Middle frontal gyrus (tissue), 1 donor: ENCODE data around the gene FOXA1.

ENCODE experiments used
- DNase-seq: peaks from one replicate; pipeline ENCODE4 v3.0.0-alpha.2; 2015; ENCODE audit warnings: low spot score; ENCODE audit errors: extremely low spot score

Gene FOXA1

DNA sequence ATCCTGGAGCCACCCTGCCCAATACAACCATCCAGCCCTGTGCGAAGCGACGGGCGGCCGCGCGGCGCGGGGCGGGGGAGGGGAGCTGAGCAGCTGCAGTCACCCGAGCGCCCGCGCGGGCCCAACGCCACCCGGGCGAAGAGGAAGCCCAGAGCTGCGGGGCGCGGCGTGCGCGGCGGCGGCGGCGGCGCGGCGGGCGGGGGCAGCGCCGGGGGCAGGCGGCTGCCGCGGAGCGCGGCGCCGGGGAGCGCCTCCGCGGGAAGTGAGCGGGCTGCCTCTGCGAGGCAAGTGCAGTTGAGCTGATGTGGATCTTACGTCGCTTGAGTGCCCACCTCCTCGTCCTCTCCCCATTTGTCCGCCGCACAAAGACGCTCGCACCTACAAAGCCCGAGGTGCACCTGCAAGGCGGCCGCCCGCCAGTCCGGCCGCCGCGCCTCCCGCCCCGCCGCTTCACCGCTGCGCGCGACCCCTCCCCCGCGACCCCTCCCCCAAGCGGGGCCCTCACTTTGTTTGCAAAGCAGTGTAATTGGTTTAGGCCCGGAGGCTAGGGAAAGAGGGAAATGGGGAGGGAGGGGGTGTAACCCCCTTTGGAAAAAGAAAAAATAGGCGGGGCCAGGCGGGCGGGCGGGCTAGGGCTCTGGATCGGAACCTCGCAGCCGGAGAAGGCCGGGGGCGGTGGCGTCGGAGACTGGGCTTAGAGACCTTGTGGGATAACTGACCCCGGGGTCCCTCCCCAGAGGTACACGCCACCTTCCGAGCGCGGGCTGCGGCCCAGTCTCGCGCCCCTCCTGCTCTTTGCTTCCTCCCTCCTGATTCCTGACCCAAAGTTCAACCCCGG is at the start of gene FOXA1, which contains the start of gene TTC6:
TSS of gene FOXA1 (minus strand) at position 279 of the 838 bp plus-strand sequence. CDS start at position 2, 277 bp downstream.
TSS of gene TTC6 (plus strand) at position 659 of the 838 bp plus-strand sequence. CDS start 26,436 bp downstream, outside the sequence.
- no peak for DNase-seq

DNA sequence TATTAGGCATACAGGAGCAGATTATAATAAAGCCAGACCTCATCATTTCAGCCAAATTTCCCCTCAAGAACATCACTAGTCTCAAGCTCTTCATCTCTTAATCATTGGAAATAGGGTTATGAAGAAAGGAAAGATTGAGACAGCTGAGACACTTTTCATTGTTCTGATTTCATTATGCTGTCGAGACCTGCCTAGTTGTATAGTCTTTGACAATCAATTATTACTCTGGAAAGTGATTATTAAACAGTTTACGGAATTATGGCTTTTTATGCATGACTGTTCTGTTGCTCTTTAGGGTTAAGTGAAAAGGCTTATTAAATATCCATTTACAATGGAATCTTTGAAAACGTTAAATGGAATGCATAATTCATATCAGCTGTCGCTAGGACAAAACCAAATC is 48.7 kb upstream of the FOXA1 start:
- DNase-seq = no peak

DNA sequence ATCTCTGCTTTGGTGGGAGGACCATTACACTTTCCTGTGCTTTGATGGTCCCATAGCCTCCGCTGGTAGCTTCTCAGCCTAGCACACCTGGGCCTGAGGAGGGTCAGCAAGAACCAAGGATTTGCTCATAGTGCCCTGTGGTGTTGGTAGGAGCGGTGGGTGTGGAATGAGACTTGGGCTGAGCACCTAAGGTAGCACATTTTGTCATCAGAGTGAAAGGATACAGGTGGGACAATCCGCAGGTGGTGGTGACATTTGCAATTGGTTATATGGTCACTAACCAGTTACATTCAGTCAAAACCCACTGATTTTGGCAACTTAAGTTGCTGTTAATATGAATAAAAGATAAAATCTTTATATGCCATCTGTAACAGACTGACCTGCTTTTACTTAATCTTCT is 47.1 kb upstream of the FOXA1 start:
- DNase-seq = no peak

DNA sequence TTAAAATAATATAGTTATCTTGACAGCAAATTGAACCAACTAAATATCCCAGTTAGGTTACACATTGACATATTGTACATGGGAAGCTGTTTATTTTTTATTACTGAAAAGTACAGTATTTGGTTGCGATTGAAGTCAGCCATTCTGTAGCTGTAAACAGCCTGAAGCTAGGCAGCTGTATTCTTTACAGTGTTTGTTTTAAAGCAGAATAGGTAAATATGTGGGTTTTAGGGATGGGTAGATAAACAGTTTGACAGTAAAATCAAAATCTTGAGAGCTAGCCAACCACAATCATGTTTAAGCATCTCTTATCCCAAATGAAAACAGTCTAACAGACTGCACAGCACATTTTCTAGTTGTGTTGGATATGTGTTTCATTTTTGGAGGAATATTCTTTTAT is 46.1 kb upstream of the FOXA1 start:
- no peak for DNase-seq

DNA sequence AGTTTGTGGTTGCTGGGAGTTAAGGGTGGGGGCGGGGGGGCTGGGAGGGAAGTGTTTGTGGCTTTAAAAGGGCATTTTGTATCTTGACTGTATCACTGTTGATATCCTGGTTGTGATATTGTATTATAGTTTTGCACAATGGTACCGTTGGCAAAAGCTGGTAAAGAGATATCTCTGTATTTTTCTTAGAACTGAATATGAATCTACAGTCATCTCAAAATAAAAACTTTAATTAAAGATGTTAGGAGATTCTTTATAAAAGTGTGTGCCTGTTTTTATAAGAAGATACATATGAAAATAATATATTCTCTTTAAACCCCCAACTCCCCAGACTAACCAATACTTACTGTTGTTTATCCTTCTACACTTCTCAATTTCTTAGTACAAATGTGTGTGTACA is 43.5 kb upstream of the FOXA1 start:
- no peak for DNase-seq

DNA sequence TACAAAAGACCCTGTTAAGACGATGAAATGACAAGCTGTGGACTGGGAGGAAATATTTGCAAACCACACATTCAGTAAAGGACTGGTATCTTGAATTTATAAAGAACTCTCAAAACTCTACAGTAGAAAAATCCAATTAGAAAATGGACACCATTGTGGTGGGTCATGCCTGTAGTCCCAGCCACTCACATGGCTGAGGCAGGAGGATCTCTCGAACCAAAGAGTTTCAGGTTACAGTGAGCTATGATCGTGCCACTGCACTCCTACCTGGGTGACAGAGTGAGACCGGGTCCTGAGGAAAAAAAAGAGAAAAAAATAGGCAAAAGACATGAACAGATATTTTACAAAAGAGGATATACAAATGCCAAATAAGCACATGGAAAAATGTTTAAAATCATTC is 42.3 kb upstream of the FOXA1 start:
- DNase-seq = no peak

DNA sequence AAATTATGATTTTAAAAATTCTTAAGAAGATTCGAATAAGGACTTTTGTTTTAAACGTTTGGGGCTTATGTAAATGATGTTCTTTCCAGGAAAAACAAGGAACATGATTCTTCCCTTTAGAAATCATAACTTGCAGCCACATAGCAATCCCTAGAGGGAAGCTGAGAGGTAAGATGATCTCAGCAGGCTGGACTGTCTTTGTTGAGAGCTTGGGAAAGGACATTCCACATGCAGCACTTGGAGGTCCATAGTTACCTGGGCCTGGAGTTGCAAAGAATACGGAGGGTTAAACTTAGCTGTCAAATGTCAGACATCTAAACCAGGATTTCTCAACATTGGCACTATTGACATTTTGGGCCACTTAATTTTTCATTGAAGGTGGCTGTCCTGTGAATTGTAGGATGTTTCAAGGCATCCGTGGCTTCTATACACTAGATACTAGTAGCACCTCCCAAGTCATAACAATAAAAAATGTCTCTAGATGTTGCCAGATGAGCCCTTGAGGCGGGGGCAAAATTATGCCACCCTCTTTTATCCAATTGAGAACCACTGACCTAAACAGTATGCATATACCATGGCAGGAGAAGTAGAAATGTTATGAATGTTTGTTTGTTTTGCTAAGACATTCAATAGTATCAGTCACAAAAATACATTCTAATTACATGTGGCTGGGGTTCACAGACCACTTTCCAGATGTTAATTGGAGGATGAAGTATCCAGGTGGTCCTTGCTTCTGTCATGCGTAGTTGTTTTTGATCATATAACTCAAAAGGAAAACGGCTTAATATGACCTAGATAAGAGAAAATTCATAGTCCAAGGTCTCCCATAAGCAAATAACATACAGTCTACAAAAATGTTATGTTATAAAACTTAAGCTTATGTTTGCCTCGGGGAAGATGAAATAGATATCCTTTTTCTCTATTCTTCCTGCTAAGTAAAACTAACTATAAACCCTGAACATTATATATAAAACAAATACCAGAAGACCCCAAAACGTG is 30.8 kb upstream of the FOXA1 start:
- DNase-seq = no peak

DNA sequence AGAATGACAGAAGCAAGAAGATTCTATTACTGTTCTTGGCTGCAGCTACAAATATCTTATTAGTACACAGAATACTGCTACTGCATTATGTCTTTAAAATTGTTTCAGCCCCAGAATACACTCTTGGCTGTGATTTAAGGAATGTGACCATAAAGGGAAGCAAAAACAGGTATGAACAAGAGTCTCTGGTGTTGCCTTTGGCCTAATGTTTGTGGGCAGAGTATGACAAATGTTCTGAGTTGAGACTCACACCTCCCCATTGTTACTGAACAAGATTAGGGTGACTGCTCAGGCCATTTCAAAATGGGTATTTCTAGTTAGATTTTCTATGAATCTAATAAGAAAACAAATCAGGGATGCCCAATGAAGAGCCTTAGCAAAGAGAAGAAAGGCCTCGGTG is 28.9 kb upstream of the FOXA1 start:
- no peak for DNase-seq

DNA sequence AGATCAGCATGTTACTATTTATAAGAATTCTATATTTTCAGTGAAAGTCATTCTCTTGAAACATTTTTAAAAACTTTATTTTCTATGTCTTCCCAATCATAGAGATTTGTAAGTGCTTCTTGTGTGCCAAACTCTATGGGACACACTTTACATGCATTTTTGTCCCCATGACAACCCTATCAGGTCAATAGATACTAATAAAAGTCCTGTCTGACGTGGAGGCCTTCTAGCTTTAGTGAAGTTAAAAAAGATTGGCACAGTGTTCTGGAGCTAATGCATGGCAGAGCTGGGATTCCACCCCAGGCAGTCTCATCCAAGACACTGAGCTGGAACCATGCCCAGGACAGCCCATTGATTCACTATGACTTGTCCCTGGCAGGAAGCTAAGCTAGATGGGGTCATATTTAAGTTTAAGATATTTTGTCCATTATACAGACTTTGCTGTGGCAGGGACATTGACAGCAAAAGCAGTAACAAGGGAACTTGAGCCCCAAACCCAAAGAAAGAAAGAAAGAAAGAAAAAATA is 28.4 kb upstream of the FOXA1 start:
- DNase-seq = no peak

DNA sequence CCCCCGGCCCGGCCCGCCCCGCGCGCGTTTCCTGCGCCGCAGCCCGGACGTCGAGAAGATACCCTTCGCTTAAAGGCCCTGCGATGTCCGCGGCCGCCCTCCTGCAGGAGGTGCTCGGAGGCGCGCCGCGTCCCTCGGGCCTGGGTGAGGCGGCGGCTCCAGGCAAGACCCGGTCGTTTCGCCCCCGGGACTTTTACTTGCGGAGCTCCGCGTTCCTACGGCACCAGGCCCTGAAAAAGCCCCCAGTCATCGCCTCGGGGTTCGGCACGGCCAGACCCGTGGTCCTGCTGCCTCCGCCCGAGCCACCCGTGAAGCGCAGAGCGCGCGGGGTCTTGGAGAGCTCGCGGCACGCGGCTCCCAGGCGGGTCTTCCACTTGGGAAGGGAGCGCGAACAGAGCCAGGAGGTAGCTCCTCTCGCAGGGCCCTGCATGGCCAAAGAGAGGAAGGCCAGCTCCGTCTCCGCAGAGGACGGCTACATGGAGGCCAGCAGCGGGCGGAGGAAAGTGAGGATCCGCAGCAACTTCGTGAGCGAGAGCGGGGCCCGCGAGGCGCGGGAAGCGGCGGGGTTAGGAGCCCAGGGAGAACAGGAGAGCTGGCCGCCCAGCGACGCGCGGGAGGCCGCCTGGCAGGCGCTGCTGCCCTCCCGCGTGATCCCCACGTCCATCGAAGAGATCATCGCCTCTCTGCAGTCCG is 27.3 kb upstream of the FOXA1 start:
- no peak for DNase-seq

DNA sequence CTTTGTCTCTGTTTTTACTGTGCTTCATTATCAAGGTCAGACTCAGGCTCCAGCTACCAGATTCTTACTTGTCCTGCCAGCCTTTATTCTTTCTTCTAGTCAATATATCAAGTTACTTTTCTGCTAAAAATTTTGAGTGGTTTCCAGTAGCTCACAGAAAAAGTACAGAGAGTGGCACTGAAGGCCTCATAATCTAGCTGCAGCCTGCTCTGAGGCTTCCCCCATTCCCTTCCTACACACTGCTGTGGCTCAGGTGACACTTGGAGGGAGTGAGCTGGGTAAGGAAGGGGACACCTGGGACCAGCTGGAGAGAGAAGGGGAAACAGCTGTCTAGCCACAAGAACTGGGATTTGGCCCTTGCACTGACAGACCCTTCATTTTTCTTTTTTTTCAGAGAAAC is 25.8 kb upstream of the FOXA1 start:
- DNase-seq = no peak

DNA sequence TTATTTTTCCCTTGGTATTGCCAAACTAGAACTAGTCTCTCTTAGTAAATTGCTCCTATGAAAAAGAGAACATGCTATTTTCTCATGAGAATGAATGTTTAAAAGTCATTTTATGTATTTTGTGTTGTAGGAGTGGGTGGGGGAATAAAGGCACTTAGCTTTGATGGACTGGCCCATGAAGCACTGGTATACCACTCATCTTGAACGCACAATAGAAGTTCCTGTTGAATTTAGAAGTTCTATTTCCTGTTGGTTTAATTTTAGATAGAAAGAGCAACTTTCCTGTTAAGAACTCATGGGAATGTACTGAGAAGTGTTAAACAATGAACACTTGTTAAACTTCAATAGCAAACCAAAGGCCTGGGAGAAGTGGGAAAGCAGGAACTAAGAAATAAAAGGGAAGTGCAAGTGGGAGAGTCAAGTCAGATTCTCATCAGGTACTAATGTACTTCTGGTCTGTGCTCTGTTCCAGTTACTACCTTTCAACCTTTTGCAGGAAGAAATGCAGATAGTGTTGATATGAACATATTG is 23.5 kb upstream of the FOXA1 start:
- DNase-seq = no peak

DNA sequence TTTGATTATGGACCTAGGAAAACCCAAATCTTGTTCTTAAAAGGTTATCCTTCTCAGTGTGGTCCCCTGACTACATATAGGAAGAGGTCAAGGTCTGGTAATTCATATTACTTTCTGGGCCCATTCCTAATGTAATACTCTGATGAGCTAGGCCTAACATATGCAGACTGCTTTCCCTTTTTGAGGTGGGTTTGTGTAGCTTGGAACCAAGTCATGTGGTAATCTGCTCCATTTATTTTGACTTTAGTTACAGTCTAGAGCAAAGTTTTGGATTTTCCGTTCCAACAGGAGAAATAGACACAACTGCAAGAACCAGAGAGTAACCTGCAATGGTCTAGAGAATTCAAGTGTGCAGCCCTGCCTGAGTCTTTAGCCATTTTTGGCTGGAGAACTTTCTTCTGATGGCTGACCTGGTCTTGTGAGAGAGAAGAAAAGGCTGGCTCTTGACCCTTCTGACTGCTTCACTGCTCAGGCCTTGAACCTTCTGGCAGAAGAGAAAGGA is 22.9 kb upstream of the FOXA1 start:
- no peak for DNase-seq

DNA sequence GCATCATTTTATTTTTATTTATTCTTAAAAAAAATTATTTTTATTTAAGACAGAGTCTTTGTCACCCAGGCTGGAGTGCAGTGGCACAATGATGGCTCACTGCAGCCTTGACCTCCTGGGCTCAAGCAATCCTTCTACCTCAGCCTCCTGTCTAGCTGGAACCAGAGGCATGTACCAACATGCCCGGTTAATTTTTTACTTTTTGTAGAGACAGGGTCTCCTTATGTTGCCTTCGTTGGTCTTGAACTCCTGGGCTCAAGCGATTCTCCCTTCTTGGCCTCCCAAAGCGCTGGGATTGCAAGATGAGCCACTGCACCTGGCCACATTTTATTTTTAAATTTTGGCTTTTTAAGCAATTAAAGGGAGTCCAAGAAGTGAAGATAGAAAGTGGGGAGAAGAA is 21.8 kb upstream of the FOXA1 start:
- DNase-seq = no peak

DNA sequence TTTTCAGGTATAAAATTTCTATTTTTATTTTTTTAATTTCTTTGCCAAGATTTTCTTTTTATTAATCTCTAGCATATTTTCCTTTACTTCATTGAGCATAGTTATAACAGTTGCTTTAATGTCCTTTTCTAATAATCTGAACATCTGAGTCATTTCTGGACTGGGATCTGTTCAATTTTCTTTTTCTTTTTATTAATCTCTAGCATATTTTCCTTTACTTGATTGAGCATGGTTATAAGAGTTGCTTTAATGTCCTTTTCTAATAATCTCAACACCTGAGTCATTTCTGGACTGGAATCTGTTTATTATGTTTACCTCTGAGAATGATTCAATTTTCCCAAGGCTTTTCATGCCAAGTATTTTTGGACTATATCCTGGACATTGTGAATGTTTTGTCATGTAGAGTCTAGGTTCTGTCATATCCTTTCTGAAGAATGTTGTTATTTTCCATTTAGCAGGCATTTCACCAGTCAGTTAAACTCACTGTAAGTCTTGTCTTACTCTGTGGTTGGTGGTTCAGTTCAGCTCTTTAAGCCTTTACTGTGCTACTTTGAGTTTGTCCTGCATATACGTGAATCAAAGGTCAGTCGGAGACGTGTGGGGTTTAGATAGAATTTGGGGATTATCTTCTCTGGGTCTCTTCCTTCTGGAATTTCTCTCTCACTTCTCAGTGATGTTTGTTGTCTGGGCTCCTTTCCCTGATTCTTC is 20.7 kb upstream of the FOXA1 start:
- DNase-seq = no peak

DNA sequence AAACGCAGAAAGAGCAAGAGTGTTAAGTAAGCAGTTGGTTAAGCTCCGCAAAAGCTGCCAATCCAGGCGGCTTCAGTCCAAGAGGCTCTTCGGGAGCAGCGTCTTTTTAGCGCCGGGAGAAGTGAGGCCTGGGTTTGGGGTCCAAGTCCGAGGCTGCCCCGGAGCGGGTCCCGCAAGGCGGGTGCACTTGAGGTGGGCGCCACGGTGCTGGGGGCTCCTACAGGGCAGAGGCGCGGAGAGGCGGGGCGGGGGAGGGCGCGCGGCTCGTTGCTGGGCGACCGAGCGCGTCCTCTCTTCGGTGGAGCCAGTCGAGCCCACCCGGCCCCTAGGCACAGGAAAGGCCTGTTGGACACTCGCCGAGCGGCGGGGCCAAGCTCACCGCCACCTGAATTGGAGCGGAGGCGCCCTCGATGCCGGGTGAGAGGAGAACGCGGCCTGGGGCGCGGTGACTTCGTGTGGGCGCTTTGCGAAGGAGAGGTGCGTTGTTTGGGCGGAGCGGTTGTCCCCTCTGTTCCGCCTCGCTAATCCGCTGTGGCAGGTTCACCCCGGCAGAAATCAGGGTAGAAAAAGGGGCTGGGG is 16.0 kb upstream of the FOXA1 start:
- no peak for DNase-seq

DNA sequence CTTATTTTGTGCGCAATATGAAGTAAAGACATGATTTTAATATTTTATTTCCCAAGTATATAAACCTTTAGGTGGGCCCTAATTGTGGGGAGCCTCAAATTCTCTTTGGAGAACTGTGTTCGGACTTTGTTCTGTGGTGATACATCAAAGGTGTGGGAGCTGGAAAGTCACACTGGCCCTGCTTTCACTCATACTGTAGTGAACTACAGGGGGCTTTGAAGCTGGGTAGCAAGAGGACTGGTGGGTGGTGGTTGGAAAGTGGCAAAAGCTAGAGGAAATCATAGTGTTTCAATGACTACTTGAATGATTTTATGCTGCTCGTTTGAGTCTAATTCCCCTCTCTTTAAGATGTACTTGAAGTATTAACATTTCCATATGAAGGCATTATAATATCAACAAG is 13.6 kb upstream of the FOXA1 start:
- DNase-seq = no peak

DNA sequence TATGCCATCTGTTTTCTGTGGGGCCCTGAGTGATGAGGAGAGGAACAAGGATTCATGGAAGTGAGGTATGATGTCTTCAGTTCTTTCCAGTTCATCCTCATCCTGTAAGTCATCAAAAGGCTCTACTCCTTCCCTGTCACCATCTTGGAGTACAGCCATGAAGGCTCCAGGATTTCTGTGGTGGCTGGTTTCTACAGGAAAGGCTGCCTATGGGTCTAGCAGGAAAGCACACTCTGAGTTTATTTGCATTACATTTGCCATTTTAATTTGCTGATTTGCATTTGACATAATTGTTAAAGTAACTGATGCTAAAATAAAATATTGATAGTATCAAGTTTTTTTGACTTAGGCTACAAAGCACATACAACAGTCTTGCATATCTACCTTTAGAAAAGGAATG is 11.6 kb upstream of the FOXA1 start:
- no peak for DNase-seq

DNA sequence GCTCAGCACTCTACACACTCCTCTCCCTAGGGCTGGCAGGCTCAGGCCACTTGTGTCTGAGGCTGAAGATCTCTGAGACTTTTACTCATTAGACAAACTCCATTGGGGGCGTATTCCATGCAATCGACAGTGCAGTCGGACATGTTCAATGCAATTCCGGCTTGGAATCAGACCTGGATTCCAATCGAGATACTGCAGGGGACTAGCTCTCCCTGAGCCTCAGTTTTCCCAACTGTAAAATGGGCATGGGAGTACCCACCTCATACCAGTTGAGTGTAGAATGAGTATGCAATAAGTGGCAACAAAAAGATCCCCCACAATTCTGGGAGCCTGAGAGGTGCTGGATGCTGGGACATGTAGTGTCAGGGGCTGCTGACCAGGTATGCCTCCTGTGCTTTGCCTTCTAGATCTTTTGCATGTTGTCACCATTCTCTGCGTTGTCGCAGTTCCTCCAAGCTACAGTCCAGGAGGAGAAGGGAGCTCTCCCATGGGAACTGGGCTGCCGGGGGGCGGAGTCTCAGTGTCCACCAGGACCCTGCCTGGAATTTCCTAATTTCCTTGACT is 8.7 kb upstream of the FOXA1 start:
- DNase-seq = no peak
